ENCODE results near the gene CLEC11A. TPM values are rescaled to one million over a fixed set of nuclear protein-coding genes. Genes with fewer than 3 reads are reported as not detected.

CLEC11A gene
- total RNA-seq, 1 donor from 2014 or later, result 37.3 TPM

DNA sequence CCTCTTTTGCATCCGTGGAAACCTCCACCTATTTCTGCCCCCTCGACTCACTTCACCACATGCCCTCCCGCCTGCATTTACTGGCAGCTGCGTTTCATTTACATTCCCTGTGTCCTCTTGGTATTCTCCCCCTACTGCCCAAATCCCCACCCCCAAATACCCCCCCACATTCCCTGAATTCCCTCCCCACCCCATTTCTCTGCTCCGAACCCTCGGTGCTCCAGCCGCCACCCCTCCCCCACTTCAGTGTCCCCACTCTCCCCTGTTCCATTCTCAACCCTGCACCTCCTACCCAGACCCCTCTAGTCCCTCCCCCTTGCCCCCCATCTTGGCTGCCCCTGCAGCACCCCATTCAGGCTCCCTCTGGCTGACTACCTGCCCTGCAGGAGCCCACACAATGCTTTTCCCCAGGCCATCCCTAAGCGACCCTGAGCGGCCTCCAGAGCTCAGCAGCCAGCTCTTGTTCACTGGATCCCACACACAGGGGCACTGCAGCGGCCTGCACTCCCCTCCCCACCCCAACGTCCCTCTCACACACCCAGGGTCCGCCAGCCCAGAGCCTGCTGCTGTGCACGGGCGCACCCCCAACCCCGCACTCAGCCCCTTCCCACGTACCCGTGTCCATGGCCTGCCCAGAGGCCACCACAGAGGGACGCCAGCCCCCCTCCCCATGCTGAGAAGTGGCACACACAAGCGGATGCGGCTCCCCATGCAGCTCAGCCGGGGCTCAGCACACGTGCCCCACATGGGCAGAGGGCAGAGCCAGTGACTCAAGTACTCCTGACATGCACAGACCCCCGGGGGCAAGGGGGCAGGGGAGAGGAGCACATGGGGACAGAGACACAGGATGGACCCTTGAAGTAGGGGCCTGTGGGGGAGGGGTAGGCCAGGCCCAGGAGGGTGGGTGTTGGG lies 29.8 kb upstream of the CLEC11A start:
- H3K27ac Mint-ChIP-seq (ENCODE audit: unreplicated experiment), result no peak overlapping the region
- no peak overlapping the region for H3K4me3 Mint-ChIP-seq (ENCODE audit: unreplicated experiment)
- peaks cover 15% of the 10 kb centered on the region for H3K27me3 Mint-ChIP-seq (ENCODE audit: unreplicated experiment)

DNA sequence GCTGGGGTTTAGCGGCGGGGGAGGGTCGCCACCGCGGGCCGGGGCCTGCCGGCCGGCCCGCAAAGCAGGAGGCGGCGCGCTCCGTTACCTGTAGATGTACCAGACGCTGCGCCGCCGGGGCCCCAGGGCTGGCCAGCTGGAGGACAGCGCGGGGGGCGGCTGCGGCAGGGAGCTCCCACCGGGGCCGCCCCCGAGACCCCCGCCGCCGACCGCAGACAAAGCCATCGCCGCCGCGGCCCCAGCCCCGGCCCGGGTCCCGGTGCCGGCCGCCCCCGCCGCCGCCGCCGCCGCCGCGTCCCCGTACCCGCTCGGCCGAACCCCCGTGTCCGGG lies 28.4 kb upstream of the CLEC11A start:
- H3K9me3 Mint-ChIP-seq (ENCODE audit: unreplicated experiment), result peaks cover 37% of the 10 kb centered on the region
- peaks cover 14% of the 10 kb centered on the region for H3K36me3 Mint-ChIP-seq (ENCODE audit: low read depth, unreplicated experiment)
- DNase-seq (ENCODE audit: low spot score), result no peak
- TF ChIP-seq CTCF (IDR thresholded peaks at IDR 0.05; ENCODE audit: unreplicated experiment), result no peak
- no peaks in the 10 kb centered on the region for H3K4me1 Mint-ChIP-seq (ENCODE audit: unreplicated experiment)
- H3K4me3 Mint-ChIP-seq (ENCODE audit: unreplicated experiment), result no peak overlapping the region
- peaks cover 23% of the 10 kb centered on the region for H3K27me3 Mint-ChIP-seq (ENCODE audit: unreplicated experiment)
- H3K27ac Mint-ChIP-seq (ENCODE audit: unreplicated experiment), result no peak overlapping the region

More for the DNA sequence above, 29.8 kb upstream of the CLEC11A start:
- Mint-ChIP-seq H3K9me3 (ENCODE audit: unreplicated experiment) (peaks cover 32% of the 10 kb centered on the region), H3K4me1 (ENCODE audit: unreplicated experiment) (no peaks in the 10 kb centered on the region), H3K36me3 (ENCODE audit: low read depth, unreplicated experiment) (peaks cover 16% of the 10 kb centered on the region)
- no peak for DNase-seq (ENCODE audit: low spot score)
- no peak for TF ChIP-seq CTCF (IDR thresholded peaks at IDR 0.05; ENCODE audit: unreplicated experiment)

DNA sequence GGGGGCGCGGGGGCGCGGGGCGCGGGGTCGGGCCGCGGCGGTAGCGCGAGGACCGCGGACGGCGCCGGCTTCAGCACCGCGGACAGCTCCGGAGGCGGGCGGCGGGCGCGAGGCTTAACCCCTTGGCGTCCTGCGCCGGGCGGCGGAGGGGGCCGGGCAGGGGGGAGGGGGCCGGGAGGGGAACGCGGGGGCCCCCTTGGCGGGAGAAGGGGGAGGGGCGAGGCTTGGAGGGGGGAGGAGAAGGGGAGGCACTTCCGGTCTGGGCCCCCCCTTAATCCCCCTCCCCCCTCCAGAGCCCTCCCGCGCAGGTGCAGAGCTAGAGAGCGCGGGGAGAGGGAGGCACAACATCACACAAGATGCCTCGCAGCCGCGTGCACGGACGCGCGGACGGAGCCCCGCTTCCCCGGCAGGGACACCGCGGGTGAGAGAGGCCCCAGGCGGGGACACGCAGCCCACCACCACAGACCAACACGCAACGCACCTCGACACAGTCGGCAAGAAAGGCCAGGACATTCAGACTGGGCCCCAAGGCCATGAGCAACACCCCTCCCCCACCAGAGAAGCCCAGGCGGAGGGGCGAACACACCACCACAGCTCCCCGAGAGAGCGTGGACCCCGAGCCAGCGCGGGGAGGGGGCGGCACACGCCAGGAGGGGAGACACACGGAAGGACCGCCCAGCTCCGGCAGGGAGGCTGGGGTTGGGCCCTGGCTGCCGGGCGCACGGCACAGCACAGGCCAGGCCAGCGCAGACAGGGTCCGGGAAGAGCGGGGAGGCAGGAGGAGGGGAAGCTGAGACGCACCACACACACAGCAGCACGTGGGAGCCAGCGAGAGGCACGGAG lies 27.7 kb upstream of the CLEC11A start:
- peaks cover 21% of the 10 kb centered on the region for H3K27me3 Mint-ChIP-seq (ENCODE audit: unreplicated experiment)
- H3K4me1 Mint-ChIP-seq (ENCODE audit: unreplicated experiment), result no peaks in the 10 kb centered on the region
- H3K4me3 Mint-ChIP-seq (ENCODE audit: unreplicated experiment), result no peak overlapping the region
- H3K27ac Mint-ChIP-seq (ENCODE audit: unreplicated experiment), result no peak overlapping the region
- DNase-seq (ENCODE audit: low spot score), result peak; percentile 25
- peaks cover 19% of the 10 kb centered on the region for H3K36me3 Mint-ChIP-seq (ENCODE audit: low read depth, unreplicated experiment)
- peaks cover 37% of the 10 kb centered on the region for H3K9me3 Mint-ChIP-seq (ENCODE audit: unreplicated experiment)
- no peak for TF ChIP-seq CTCF (IDR thresholded peaks at IDR 0.05; ENCODE audit: unreplicated experiment)

DNA sequence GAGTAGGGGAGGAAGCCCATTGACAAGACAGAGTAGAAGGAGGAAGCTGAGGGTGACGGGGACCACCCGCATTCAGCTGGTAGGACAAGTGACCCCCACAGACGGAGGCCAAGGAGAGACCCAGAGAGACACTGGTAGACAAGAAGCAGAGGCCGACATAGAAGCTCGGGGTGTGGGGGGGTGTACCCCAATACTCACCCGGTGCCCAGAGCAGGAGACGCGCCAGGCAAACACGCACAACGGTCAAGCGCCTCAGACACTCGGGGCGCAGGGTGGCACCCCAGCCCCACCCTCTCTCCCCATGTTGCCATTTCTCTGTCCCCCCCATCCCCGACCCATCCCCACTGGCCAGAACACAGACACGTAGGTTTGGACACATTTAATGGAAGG lies 27.1 kb upstream of the CLEC11A start:
- no peak for DNase-seq (ENCODE audit: low spot score)
- H3K4me3 Mint-ChIP-seq (ENCODE audit: unreplicated experiment), result no peak overlapping the region
- no peaks in the 10 kb centered on the region for H3K4me1 Mint-ChIP-seq (ENCODE audit: unreplicated experiment)
- no peak overlapping the region for H3K27ac Mint-ChIP-seq (ENCODE audit: unreplicated experiment)
- H3K27me3 Mint-ChIP-seq (ENCODE audit: unreplicated experiment), result peaks cover 20% of the 10 kb centered on the region
- peaks cover 33% of the 10 kb centered on the region for H3K9me3 Mint-ChIP-seq (ENCODE audit: unreplicated experiment)
- no peak for TF ChIP-seq CTCF (IDR thresholded peaks at IDR 0.05; ENCODE audit: unreplicated experiment)
- H3K36me3 Mint-ChIP-seq (ENCODE audit: low read depth, unreplicated experiment), result peaks cover 23% of the 10 kb centered on the region

Data from endothelial cell (in vitro differentiated cells).